Hematopoietic multipotent progenitor cell treated with erythropoietin and hydrocortisone succinate and interleukin-3 and kit ligand, for 8 days (in vitro differentiated cells): ENCODE results near the gene DEFB125.
A peak's percentile ranks its signal among the peaks of the same experiment; 100 is the strongest.
"Not testable (repeated sequence)": the region's sequence is repeated elsewhere in the genome, so short reads cannot be mapped to it uniquely, and the experiment has no call there.

ENCODE experiments used
- DNase-seq: peaks from one replicate; pipeline ENCODE4 v3.0.0-alpha.2; 2015

The DEFB125 gene, protein sequence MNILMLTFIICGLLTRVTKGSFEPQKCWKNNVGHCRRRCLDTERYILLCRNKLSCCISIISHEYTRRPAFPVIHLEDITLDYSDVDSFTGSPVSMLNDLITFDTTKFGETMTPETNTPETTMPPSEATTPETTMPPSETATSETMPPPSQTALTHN

DNA sequence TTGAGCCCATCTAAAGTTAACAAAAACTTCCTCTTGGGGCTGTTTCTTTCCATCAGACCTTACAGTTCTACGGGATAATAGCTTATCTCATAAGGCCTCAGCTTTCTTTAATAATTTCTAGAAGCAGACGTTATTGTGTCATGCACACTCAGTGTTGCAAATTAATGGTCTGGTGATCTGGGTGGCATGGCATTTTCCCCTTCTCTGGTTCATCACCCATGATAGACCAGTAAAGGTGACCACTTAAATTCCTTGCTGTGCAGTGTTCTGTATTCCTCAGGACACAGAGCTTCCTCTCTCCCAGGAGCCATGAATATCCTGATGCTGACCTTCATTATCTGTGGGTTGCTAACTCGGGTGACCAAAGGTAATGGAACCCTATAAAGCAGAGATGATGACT lies at the start of gene DEFB125:
Gene DEFB125 (plus strand): TSS at position 272 of the 400 bp plus-strand sequence. CDS start 38 bp downstream, at position 310.
- DNase-seq, result no peak

DNA sequence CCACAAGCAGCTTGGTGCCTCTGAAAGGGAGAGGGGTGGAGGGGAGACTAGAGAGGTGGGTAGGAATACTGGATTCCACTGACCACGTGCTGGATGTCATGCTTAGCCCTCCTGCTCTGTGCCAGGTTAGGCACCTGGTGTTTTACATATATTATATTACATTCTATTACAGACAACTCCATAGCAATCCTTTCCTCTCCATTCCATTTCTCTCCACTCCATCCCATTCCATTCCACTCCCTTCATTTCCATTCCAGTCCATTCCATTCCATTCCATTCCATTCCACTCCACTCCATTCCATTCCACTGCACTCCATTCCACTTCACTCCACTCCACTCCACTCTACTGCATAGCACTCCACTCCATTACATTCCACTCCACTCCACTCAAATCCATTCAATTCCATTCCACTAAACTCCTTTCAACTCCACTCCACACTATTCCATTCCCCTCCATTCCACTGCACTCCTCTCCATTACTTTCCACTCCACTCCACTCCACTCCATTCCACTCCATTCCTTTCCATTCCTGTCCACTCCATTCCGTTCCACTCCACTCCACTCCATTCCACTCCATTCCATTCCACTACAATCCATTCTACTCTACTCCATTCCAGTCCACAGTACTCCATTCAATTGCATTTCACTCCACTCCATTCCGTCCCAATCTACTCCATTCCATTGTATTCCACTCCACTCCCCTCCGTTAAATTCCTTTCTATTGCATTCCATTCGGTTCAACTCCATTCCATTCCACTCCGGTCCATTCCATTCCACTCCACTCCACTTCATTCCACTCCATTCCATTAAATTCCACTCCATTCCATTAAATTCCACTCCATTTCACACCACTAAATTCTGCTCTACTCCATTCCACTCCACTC lies 27.2 kb upstream of the DEFB125 start:
- no peak for DNase-seq

DNA sequence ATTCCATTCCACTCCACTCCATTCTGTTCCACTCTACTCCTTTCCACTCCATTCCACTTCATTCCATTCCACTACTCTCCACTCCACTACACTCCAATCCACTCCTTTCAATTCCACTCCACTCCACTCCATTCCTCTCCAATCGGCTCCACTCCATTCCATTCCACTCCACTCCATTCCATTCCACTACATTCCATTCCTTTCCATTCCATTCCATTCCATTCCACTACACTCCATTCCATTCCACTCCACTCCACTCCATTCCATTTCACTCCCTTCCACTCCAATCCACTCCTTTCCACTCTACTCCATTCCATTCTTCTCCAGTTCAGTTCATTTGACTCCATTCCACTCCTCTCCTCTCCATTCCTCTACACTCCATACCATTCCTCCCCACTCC lies 26.2 kb upstream of the DEFB125 start:
- no peak for DNase-seq

DNA sequence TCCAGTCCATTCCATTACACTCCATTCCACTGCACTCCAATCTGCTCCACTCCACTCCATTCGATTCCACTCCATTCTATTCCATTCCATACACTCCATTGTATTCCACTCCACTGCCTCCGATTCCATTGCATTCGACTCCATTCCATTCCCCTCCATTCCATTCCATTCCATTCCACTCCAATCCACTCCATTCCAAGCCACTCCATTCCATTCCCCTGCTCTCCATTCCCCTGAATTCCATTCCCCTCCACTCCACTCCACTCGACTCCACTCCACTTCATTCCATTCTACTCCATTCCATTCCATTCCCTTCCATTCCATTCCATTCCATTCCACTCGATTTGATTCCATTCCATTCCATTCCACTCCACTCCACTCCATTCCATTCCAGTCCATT lies 25.7 kb upstream of the DEFB125 start:
- no peak for DNase-seq

DNA sequence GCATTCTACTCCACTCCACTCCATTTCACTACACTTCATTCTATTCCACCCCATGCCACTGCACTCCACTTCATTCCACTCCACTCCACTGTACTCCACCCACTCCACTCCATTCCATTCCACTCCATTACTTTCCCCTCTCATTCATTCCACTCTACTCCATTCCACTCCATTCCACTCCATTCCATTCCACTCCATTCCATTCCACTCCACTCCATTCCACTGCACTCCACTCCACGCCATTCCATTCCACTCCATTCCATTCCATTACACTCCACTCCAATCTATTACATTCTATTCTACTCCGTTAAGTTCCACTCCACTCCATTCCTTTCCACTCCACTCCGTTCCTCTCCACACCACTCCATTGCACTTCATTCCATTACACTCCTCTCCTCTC lies 25.0 kb upstream of the DEFB125 start:
- no peak for DNase-seq

DNA sequence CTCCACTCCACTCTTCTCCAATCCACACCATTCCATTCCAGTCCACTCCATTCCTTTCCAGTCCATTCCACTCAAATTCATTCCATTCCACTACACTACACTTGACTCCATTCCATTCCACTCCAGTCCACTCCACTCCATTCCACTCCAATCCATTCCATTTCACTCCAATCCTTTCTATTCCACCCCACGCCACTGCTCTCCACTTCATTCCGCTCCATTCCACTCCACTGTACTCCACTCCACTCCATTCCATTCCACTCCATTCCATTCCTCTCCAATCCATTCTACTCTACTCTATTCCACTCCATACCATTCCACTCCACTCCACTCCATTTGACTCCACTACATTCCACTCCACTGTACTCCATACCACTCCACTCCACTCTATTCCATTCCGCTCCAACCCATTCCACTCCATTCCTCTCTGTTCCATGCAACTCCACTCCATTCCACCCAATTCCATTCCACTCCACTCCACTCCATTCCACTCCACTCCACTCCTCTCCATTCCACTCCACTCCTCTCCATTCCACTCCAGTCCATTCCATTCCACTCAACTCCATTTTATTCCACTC lies 23.4 kb upstream of the DEFB125 start:
- no peak for DNase-seq

DNA sequence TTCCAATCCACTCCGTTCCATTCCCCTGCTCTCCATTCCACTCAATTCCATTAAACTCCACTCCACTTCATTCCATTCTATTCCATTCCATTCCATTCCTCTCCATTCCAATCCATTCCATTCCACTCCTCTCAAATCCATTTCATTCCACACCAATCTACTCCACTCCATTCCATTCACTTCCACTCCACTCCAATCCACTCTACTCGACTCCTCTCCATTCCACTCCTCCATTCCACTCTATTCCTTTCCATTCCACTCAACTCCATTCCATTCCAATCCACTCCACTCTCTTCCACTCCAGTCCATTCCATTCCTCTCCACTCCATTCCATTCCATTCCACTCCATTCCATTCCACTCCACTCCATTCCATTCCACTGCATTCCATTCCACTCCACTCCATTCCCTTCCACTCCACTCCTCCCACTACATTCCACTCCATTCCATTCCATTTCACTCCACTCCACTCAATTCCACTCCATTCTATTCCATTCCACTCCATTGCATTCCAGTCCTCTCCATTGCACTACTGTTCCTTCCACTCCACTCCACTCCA lies 22.6 kb upstream of the DEFB125 start:
- no peak for DNase-seq

DNA sequence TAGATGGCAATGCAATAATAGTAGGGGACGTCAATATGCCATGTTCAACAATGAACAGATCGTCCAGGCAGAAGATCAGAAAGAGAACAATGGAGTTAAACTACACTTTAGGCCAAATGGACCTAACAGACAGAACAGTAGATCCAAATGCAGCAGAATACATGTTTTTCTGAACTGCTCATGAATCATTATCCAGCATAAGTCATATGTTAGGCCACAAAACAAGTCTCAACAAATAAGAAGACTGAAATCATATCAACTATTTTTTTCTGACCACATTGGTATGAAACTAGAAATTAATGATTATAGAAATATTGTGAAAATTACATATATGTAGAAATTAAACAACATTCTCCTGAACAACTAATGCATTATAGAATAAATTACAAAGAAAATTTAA lies 10.2 kb upstream of the DEFB125 start:
- no peak for DNase-seq

DNA sequence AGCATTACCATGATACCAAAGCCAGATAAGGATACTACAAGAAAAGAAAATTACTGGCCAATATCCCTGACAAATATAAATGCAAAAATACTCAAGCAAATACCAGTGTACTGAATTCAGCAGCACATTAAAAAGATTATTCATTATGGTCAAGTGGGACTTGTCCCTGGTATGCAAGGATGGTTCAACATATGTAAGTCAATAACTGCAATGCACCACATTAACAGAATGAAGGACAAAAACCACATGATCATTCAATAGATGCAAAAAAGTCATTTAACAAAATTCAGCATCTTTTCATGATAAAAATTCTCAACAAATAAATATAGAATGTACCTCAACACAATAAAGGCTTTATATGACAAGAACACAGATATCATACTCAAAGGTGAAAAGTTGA lies 9.1 kb upstream of the DEFB125 start:
- no peak for DNase-seq

DNA sequence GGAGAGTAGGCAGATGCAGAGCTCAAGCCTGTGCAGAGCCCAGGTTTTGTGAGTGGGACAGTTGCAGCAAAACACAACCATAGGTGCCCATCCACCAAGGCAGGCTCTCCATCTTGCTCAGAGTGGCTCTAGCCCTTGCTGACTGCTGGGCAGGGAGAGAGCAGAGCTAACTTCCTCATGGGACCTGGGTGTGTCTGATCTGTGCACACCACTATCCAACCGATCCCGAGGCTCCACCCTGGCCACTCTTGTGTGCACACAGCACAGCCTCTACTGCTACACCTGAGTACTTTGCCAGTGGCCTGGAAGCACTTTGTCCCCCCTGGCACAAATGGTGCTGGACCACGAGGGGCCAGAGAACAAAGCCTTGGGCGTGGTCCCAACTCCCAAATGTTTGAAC lies 7.9 kb upstream of the DEFB125 start:
- DNase-seq, result no peak

DNA sequence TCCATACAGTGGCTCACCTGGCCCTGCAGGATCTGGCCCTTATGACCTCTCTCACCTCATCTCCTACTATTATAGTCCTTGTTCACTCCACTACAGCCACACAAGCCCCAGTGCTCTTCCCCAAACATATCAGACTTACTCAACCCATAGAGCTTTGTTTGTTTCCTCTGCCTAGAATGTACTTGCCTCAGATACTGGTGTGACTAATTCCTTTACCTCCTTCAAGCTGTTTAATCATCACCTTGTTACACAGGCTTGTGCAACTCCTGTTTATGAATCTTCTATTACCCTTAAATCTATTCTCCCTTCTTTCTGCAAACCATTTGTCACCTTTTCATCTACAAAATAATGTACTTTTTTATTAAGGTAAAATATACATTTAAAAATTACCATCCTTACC lies 3.2 kb downstream of the DEFB125 start:
- DNase-seq, result no peak

DNA sequence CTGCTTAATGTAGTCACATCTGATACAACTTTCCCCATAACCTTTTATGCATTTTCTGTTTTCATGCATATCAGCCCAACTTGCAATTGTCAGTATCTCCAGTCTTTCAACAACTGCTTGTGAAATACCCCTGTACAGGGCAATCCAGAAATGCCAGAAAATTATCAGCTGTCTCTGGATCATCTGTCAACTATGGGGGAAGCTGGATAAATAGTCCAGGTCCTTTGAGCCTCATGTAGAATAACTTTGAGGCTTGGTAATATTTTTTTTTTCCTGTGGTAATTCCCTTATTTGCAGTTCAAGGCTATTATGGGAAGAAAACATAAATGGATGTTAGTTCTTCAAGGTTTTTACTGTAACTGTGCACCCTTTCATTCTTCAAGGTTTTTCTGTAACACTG lies 6.2 kb downstream of the DEFB125 start:
- no peak for DNase-seq

DNA sequence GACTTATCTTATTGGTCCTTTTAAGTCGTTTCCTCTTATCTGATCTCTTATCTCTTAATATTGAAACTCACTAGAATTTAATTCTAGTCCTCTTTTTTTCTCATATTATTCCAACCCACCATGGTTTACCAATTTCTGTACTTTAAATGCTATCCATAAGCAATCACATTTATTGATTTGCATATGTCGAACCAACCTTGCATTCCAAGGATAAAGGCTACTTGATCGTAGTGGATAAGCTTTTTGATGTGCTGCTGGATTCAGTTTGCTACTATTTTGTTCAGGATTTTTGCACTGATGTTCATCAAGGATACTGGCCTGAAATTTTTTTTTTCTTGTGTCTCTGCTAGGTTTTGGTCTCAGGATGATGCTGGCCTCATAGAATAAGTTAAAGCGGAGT lies 7.7 kb downstream of the DEFB125 start:
- no peak for DNase-seq

DNA sequence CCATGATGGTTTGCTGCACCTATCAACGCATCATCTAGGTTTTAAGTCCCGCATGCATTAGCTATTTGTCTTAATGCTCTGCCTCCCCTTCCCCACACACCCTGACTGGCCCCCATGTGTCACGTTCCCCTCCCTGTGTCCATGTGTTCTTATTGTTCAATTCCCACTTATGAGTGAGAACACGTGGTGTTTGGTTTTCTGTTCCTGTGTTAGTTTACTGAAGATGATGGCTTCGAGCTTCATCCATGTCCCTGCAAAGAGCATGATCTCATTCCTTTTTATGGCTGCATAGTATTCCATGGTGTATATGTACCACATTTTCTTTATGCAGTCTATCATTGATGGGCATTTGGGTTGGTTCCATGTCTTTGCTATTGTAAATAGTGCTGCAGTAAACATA lies 10.2 kb downstream of the DEFB125 start:
- not testable (repeated sequence) for DNase-seq

DNA sequence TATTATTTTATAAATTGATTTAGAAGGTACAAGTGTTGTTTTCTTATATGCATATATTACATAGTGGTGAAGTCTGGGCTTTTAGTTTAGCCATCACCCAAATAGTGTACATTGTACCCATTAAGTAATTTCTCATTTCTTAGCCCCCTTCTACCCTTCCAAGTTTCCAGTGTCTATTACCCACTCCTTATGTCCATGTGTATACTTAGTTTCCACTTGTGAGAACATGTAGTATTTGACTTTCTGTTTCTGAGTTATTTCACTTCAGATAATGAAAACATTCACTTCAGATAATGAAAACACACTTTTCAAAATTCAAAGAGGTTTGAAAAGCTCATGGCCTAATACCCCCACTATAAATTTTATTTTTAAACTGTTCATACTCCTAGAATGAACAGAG lies 14.5 kb downstream of the DEFB125 start:
- DNase-seq, result no peak

DNA sequence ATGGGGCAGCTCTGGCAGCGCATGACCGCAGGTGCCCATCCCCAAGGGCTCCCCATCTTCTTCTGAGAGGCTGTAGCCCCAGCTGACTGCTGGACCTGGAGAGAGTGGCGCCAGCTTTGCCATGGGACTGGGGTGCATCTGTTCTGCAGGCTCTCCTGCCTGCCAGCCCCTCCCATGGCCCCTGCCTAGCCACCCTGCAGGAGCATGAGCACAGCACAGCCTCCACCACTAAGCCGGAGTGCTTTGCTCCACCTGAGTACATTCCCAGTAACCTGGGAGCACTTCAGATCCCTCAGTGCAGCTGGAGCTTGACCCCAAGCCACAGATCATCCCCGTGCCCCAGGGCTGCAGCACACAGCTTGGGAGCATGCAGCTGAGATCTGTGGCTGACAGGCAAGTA lies 16.0 kb downstream of the DEFB125 start:
- DNase-seq, result no peak

DNA sequence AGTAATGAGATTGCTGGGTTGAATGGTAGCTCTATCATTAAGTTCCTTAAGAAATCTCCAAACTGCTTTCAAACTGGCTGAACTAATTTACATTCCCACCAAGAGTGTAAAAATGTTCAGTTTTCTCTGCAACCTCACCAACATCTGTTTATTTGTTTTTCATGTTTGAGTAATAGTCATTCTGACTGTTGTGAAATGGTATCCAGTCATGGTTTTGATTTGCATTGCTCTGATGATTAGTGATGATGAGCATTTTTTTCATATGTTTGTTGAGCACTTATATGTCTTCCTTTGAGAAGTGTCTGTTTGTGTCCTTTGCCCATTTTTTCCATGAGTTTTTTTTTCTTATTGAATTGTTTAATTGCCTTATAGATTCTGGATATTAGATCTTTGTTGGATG lies 24.9 kb downstream of the DEFB125 start:
- DNase-seq, result no peak

DNA sequence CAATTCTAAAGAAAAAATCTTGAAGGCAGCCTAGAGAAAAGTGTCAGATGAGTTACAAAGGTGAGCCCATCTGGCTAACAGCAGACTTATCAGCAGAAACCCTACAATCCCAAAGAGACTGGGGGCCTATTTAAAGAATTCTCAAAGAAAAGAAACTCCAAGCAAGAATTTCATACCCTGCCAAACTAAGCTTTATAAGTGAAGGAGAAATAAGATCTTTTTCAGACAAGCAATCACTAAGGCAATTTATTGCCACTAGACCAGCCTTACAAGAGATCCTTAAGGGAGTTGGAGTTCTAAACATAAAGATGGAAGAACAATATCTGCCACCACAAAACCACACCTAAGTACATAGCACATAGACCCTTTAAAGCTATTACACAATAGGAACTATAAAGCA lies 30.0 kb downstream of the DEFB125 start:
- DNase-seq, result no peak

DNA sequence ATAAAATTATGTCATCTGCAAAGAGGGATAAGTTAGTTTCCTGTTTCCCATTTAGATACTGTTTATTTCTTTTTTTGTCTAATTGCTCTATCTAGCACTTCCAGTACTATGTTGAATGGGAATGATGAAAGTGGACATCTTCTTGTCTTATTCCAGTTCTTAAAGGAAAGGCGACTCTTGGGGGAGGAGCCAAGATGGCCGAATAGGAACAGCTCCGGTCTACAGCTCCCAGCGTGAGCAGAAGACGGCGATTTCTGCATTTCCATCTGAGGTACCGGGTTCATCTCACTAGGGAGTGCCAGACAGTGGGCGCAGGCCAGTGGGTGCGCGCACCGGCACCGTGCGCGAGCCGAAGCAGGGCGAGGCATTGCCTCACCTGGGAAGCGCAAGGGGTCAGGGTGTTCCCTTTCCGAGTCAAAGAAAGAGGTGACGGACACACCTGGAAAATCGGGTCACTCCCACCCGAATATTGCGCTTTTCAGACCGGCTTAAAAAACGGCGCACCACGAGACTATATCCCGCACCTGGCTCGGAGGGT lies 42.4 kb downstream of the DEFB125 start:
- DNase-seq, result not testable (repeated sequence)

DNA sequence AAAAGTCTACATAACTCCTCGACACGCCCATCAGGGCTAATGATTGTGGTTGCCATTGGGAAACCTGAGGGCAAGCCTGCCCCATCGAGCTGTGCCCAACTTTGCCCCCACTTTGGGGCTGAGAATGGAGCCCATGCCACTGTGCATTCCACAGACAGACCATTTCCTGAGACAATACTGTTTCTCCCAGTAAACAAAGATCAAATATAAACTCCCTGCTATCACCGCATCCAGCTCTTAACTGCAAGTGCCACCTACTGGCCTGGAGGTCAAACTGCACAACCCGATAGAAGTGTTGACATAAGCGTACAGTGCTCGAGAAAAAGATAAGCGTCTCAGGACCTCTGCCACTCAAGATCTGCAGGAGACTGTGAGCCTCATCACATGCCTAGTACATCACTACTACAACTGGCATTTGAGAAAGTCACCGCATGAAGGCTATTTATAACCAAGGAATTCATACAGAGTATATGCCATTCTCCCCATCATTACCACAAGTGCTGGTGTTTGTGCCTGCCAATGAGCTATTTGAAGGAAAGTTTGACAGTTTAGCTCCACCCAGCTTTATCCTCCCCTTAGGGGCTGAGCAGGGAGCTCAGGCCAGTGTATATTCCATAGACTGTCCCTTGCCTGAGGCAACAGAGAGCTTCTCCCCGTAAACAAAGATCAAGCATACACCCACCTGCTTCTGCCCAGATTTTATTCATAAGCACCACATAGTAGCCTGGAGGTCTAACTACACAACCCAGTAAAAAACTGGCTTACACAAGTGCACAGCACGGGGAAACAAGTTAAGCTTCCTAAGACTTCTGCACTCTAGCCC lies 50.4 kb downstream of the DEFB125 start:
- peak; percentile 39 for DNase-seq

DNA sequence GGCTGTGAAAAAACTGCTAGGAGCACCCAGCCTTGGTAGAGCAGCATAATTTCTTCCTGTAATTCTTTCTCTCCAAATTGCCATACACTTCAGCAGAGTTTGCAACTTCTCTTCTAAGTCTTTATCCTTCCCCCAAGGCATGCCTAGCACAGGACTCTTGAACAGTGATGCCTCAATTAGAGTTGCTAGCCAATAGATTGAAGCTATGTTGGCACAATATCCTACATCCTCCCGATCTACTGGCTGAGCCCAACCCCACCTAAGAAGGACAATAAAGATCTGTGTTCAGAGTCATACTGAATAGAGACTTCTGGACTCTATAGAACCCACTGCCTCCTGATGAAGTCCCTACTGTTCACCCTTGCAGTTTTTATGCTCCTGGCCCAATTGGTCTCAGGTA lies 54.8 kb downstream of the DEFB125 start, which contains the start of gene DEFB126:
Gene DEFB126 (plus strand): TSS at position 301 of the 400 bp plus-strand sequence. CDS start 39 bp downstream, at position 340.
- no peak for DNase-seq

DNA sequence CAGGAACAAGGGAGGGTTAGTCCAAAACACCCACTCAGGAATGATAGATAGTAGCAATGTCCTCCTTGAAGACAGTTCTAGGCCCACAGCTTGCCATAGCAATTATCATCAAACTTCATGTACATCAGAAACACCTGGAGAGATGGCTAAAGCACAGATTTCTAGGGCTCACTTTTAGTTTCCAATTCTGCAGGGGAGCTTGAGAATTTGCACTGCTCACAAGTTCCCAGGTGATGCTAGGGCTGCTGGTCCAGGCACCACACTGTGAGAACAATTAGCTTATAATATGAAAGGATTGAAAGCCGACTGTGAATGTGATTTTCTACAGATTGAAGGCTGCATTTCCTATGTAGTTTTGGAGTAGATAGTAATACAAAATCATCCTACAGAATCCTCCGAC lies 58.4 kb downstream of the DEFB125 start:
- no peak for DNase-seq
